GM23338 (cell line): Measurements from ENCODE around the gene SPACA7. TPM values are rescaled to one million over a fixed set of nuclear protein-coding genes. Genes with fewer than 3 reads are reported as not detected.
A peak's percentile ranks its signal among the peaks of the same experiment; 100 is the strongest.
"Not testable (repeated sequence)": the region's sequence is repeated elsewhere in the genome, so short reads cannot be mapped to it uniquely, and the experiment has no call there.

ENCODE experiments used
- ATAC-seq: fragments of 200-7000 bp; cut with Tn5 transposase; 3 replicates; pipeline ENCODE4 v1.9.1; 2020
- DNase-seq: peaks from one replicate; pipeline ENCODE4 v3.0.0-alpha.2; 2015; ENCODE audit warnings: low spot score
- H2AFZ ChIP-seq: fragments of 200-600 bp; sonication (generic); 2 replicates; pipeline ENCODE4 v1.8.0; 2016; ENCODE audit warnings: antibody characterized with exemption, mild to moderate bottlenecking, moderate library complexity
- H3F3A ChIP-seq: fragments of 200-600 bp; sonication (generic); replicated peaks from 2 replicates; pipeline ENCODE4 v1.8.0; 2017; ENCODE audit warnings: antibody characterized with exemption, mixed run types, low read depth
- H3K27ac ChIP-seq: fragments of 200-600 bp; sonication (generic); 2 replicates; pipeline ENCODE4 v1.6.1; 2016; ENCODE audit warnings: low read depth
- H3K27me3 ChIP-seq: fragments of 200-600 bp; sonication (generic); 2 replicates; pipeline ENCODE4 v1.8.0; 2016; ENCODE audit warnings: mild to moderate bottlenecking, mixed run types, moderate library complexity; ENCODE audit not compliant: insufficient read depth
- H3K36me3 ChIP-seq: fragments of 200-600 bp; sonication (generic); 2 replicates; pipeline ENCODE4 v1.8.0; 2016; ENCODE audit warnings: mild to moderate bottlenecking; ENCODE audit not compliant: insufficient read depth
- H3K4me1 ChIP-seq: fragments of 200-600 bp; sonication (generic); 2 replicates; pipeline ENCODE4 v1.8.0; 2016; ENCODE audit warnings: mild to moderate bottlenecking, moderate library complexity; ENCODE audit not compliant: insufficient read depth
- H3K4me2 ChIP-seq: fragments of 200-600 bp; sonication (generic); 2 replicates; pipeline ENCODE4 v1.7.1; 2017; ENCODE audit warnings: mixed run types
- H3K4me3 ChIP-seq: fragments of 200-600 bp; sonication (generic); 2 replicates; pipeline ENCODE4 v1.6.1; 2016; ENCODE audit warnings: mixed run types
- H3K79me2 ChIP-seq: fragments of 200-600 bp; sonication (generic); replicated peaks from 2 replicates; pipeline ENCODE4 v1.8.0; 2017; ENCODE audit warnings: mild to moderate bottlenecking; ENCODE audit not compliant: insufficient read depth
- H3K9me2 ChIP-seq: fragments of 200-600 bp; sonication (generic); 2 replicates; pipeline ENCODE4 v1.8.0; 2017; ENCODE audit not compliant: insufficient read depth
- H4K20me1 ChIP-seq: fragments of 200-600 bp; sonication (generic); replicated peaks from 2 replicates; pipeline ENCODE4 v1.8.0; 2017; ENCODE audit warnings: mild to moderate bottlenecking; ENCODE audit not compliant: insufficient read depth
- H3K27ac Mint-ChIP-seq: 2 replicates; pipeline ENCODE4 v1.8.0; 2020; ENCODE audit warnings: inconsistent platforms, mild to moderate bottlenecking, moderate library complexity, mixed read lengths
- H3K27me3 Mint-ChIP-seq: 3 replicates; pipeline ENCODE4 v1.8.0; 2022; ENCODE audit warnings: low read depth, mild to moderate bottlenecking, moderate library complexity, mixed read lengths, inconsistent platforms; ENCODE audit not compliant: insufficient read depth, poor library complexity
- H3K36me3 Mint-ChIP-seq: 3 replicates; pipeline ENCODE4 v1.8.0; 2021; ENCODE audit warnings: low read depth, mild to moderate bottlenecking, inconsistent platforms, moderate library complexity, mixed read lengths
- H3K4me1 Mint-ChIP-seq: 3 replicates; pipeline ENCODE4 v1.8.0; 2020; ENCODE audit warnings: mild to moderate bottlenecking, inconsistent platforms, mixed read lengths
- H3K4me3 Mint-ChIP-seq: 3 replicates; pipeline ENCODE4 v1.8.0; 2021; ENCODE audit warnings: moderate library complexity, mild to moderate bottlenecking, inconsistent platforms, mixed read lengths
- H3K9me3 Mint-ChIP-seq: 3 replicates; pipeline ENCODE4 v1.8.0; 2020; ENCODE audit warnings: moderate library complexity, mild to moderate bottlenecking, inconsistent platforms, mixed read lengths
- CTCF ChIP-seq, 2 experiments: fragments of 200-600 bp in 1 of 2; sonication (generic) in 1 of 2; conservative IDR thresholded peaks; 2 replicates each; pipeline versions ENCODE4 v1.5.1 to v1.6.1; 2016 to 2017; ENCODE audit warnings: antibody characterized with exemption in 2 of 2, low read depth in 2 of 2, mild to moderate bottlenecking in 2 of 2, moderate library complexity in 1 of 2
- ETS1 ChIP-seq: IDR thresholded peaks from 2 replicates; pipeline ENCODE4 v1.6.1; 2016; ENCODE audit warnings: antibody characterized with exemption
- EZH2phosphoT487 ChIP-seq: fragments of 200-600 bp; sonication (generic); IDR thresholded peaks from one replicate; pipeline ENCODE4 v1.8.1; 2018; ENCODE audit warnings: antibody characterized with exemption; ENCODE audit not compliant: unreplicated experiment
- JUNB ChIP-seq: IDR thresholded peaks from one replicate; pipeline ENCODE4 v1.6.1; 2016; ENCODE audit warnings: antibody characterized with exemption; ENCODE audit not compliant: unreplicated experiment
- NANOG ChIP-seq: IDR thresholded peaks from 2 replicates; pipeline ENCODE4 v1.6.1; 2016; ENCODE audit warnings: antibody characterized with exemption, borderline replicate concordance
- POLR2AphosphoS5 ChIP-seq: IDR thresholded peaks from 2 replicates; pipeline ENCODE4 v1.6.1; 2016; ENCODE audit warnings: antibody characterized with exemption, low read depth
- STAT1 ChIP-seq: IDR thresholded peaks from one replicate; pipeline ENCODE4 v1.6.1; 2016; ENCODE audit warnings: antibody characterized with exemption; ENCODE audit not compliant: unreplicated experiment
- ZNF114 ChIP-seq: fragments of 250-450 bp; sonication (Bioruptor Pico); IDR thresholded peaks from 2 replicates; pipeline ENCODE4 v1.5.0; 2020; ENCODE audit warnings: mild to moderate bottlenecking, moderate library complexity
- ZNF331 ChIP-seq: fragments of 250-450 bp; sonication (Bioruptor Pico); IDR thresholded peaks from 2 replicates; pipeline ENCODE4 v1.5.0; 2020; ENCODE audit warnings: low read depth, mild to moderate bottlenecking, moderate library complexity
- polyA plus RNA-seq: library from polyadenylated mRNA; unstranded; fragments of >200 nt; fragmentation: Nextera tagmentation; extraction: Ambion mirVana; gene quantifications from 2 replicates; pipeline ENCODE4 v1.2.1, GENCODE V29; 2016
- total RNA-seq: library from RNA; depleted of rRNA; stranded (reverse); fragments of >200 nt; shearing (Covaris generic); gene quantifications from 2 replicates; pipeline ENCODE4 v1.2.3, GENCODE V29; 2014

Gene SPACA7
- total and polyA plus RNA-seq, 2 experiments from 2014 or later = not detected

- Histone ChIP-seq H3K36me3 (no peaks in the 10 kb centered on the region; the same call in 1 of the 2 replicates), H2AFZ (no peak overlapping the region), H3K27me3 (no peaks in the 10 kb centered on the region), H3K27ac (no peak overlapping the region), H3K4me2 (no peak overlapping the region), H4K20me1 (no peaks in the 10 kb centered on the region), H3F3A (no peaks in the 10 kb centered on the region), H3K4me1 (peaks cover 3% of the 10 kb centered on the region; the same call in 1 of the 2 replicates), H3K9me2 (0 out of 2 replicates have a peak, but pooled peaks cover 5% of the 10 kb centered on the region), H3K4me3 (no peak overlapping the region), H3K79me2 (no peaks in the 10 kb centered on the region)
- no peak for TF ChIP-seq ZNF114 (CRISPR knock-in tag)
- peak; percentile 52 to 59 for TF ChIP-seq CTCF (conservative IDR thresholded peaks at IDR 0.05; ENCODE audit: low read depth in 2 of 2)
- H3K4me3 Mint-ChIP-seq = no peak overlapping the region
- peaks cover 12% of the 10 kb centered on the region for H3K4me1 Mint-ChIP-seq
- no peaks in the 10 kb centered on the region for H3K36me3 Mint-ChIP-seq
- H3K27ac Mint-ChIP-seq = no peak overlapping the region
- ATAC-seq (peak; percentile 49; the same call in 2 of the 3 replicates), DNase-seq (peak; percentile 15)
- H3K9me3 Mint-ChIP-seq = peaks cover 8% of the 10 kb centered on the region; the same call in 2 of the 3 replicates
- peaks cover 10% of the 10 kb centered on the region for H3K27me3 Mint-ChIP-seq
Observed at GRCh38 chr13:112392719-112393118, 16.6 kb downstream of the SPACA7 start.

- not testable (repeated sequence) for H2AFZ ChIP-seq, H3K9me3 Mint-ChIP-seq, H3K4me1 ChIP-seq, H3K27ac Mint-ChIP-seq, H3K4me3 Mint-ChIP-seq, H3K4me3 ChIP-seq, H3K27me3 Mint-ChIP-seq, ATAC-seq, DNase-seq, H3K4me2 ChIP-seq, H3K27me3 ChIP-seq, H3K9me2 ChIP-seq, H4K20me1 ChIP-seq, H3F3A ChIP-seq, H3K27ac ChIP-seq, H3K36me3 ChIP-seq, H3K79me2 ChIP-seq, H3K36me3 Mint-ChIP-seq
- H3K4me1 Mint-ChIP-seq = peaks cover 12% of the 10 kb centered on the region
Observed at GRCh38 chr13:112395022-112395421, 18.9 kb downstream of the SPACA7 start.

- not testable (repeated sequence) for H3K9me3 Mint-ChIP-seq, H3K27me3 ChIP-seq, H3K36me3 ChIP-seq, H4K20me1 ChIP-seq, H3K27ac ChIP-seq, H3K9me2 ChIP-seq, H2AFZ ChIP-seq, H3K27ac Mint-ChIP-seq, H3K36me3 Mint-ChIP-seq, H3F3A ChIP-seq, ATAC-seq, DNase-seq, H3K4me3 Mint-ChIP-seq, H3K27me3 Mint-ChIP-seq, H3K79me2 ChIP-seq, H3K4me2 ChIP-seq, H3K4me1 ChIP-seq, H3K4me3 ChIP-seq
- peaks cover 12% of the 10 kb centered on the region for H3K4me1 Mint-ChIP-seq
Observed at GRCh38 chr13:112395941-112396340, 19.8 kb downstream of the SPACA7 start.

- Histone ChIP-seq H3K4me3 (no peak overlapping the region), H3K27me3 (no peaks in the 10 kb centered on the region), H2AFZ (no peak overlapping the region), H3K9me2 (0 out of 2 replicates have a peak, but pooled peaks cover 5% of the 10 kb centered on the region), H3K79me2 (no peaks in the 10 kb centered on the region), H3K36me3 (no peaks in the 10 kb centered on the region), H3K4me1 (no peaks in the 10 kb centered on the region; the same call in 1 of the 2 replicates), H3K27ac (no peak overlapping the region), H3K4me2 (no peak overlapping the region), H3F3A (no peaks in the 10 kb centered on the region), H4K20me1 (no peaks in the 10 kb centered on the region)
- ATAC-seq (no peak), DNase-seq (no peak)
- Mint-ChIP-seq H3K9me3 (no peaks in the 10 kb centered on the region), H3K27ac (no peak overlapping the region), H3K4me1 (peaks cover 3% of the 10 kb centered on the region; the same call in 2 of the 3 replicates), H3K4me3 (no peak overlapping the region), H3K27me3 (peaks cover 3% of the 10 kb centered on the region), H3K36me3 (no peaks in the 10 kb centered on the region)
- TF ChIP-seq JUNB = no peak
- no peak for TF ChIP-seq STAT1
- no peak for TF ChIP-seq ZNF331
- no peak for TF ChIP-seq ETS1
- TF ChIP-seq POLR2AphosphoS5 = no peak
- no peak for TF ChIP-seq EZH2phosphoT487
- TF ChIP-seq NANOG = no peak
Observed at GRCh38 chr13:112397108-112397507, 21.0 kb downstream of the SPACA7 start.
